Sigmoid colon (tissue), 7 donors: ENCODE data around the gene HNRNPLL. TPM values are rescaled to one million over a fixed set of nuclear protein-coding genes. Genes with fewer than 3 reads are reported as not detected.

Experiments used
- DNase-seq: peaks from one replicate; pipeline ENCODE4 v3.0.0-alpha.2; 2019
- H3K27ac ChIP-seq, 4 donors: fragments of 200-600 bp; sonication (generic); one replicate each; pipeline ENCODE4 v1.5.1; 2016 to 2019; ENCODE audit warnings: mild to moderate bottlenecking in 1 of 4
- H3K27me3 ChIP-seq, 3 donors: fragments of 200-600 bp; sonication (generic); one replicate each; pipeline ENCODE4 v1.5.1; 2019; ENCODE audit warnings: mild to moderate bottlenecking in 1 of 3
- H3K36me3 ChIP-seq, 4 donors: fragments of 200-600 bp; sonication (generic); one replicate each; pipeline ENCODE4 v1.5.1; 2016 to 2019
- H3K4me1 ChIP-seq, 4 donors: fragments of 200-600 bp; sonication (generic); one replicate each; pipeline ENCODE4 v1.5.1; 2017 to 2019
- H3K4me3 ChIP-seq, 4 donors: fragments of 200-600 bp; sonication (generic); one replicate each; pipeline ENCODE4 v1.5.1; 2017 to 2019; ENCODE audit warnings: mild to moderate bottlenecking in 2 of 4, moderate library complexity in 1 of 4
- H3K9me3 ChIP-seq, 4 donors: fragments of 200-600 bp in 3 of 4; sonication (generic) in 3 of 4; one replicate each; pipeline versions ENCODE4 v1.5.1 to v1.6.1; 2013 to 2019
- CTCF ChIP-seq, 4 experiments: fragments of 450-650 bp in 3 of 4; fragments of 200-600 bp in 1 of 4; IDR thresholded peaks; one replicate each; pipeline ENCODE4 v1.5.1; 2016 to 2019; ENCODE audit warnings: antibody characterized with exemption in 4 of 4, mild to moderate bottlenecking in 3 of 4, moderate library complexity in 2 of 4
- EP300 ChIP-seq, 4 donors: sonication (generic); formaldehyde crosslinking; IDR thresholded peaks; one replicate each; pipeline ENCODE4 v1.6.1; 2017; ENCODE audit warnings: antibody characterized with exemption in 4 of 4
- POLR2A ChIP-seq, 2 donors: fragments of 450-650 bp; IDR thresholded peaks; one replicate each; pipeline ENCODE4 v1.6.1; 2016; ENCODE audit warnings: antibody characterized with exemption in 2 of 2, mild to moderate bottlenecking in 2 of 2, moderate library complexity in 2 of 2
- POLR2AphosphoS5 ChIP-seq, 4 donors: sonication (generic); formaldehyde crosslinking; IDR thresholded peaks; one replicate each; pipeline ENCODE4 v1.6.1; 2017; ENCODE audit warnings: antibody characterized with exemption in 4 of 4
- WGBS, 2 donors: extraction: QIAGEN DNeasy Blood & Tissue Kit; methylation state at CpG; one replicate each; pipeline ENCODE4 v1.1.7; 2013; 5-methylcytosine and 5-hydroxymethylcytosine counted together
- intact Hi-C: fragments of 100-400 bp; cut with DNase I; formaldehyde crosslinking; loops from one replicate; pipeline ENCODE4 v1.15.1; 2023
- polyA plus RNA-seq, 3 donors: library from polyadenylated mRNA; stranded (reverse); fragments of 200-250 nt; gene quantifications; one replicate each; pipeline ENCODE4 v1.2.3, GENCODE V29; 2013
- total RNA-seq, 4 donors: library from RNA; depleted of rRNA; stranded (reverse); fragments of >200 nt; gene quantifications; one replicate each; pipeline ENCODE4 v1.1.0, GENCODE V29; 2016
- donor health status: healthy with polysubstance abuse.
- donor health status: Bipolar disorder and iron deficiency.
- donor health status: healthy.

Gene HNRNPLL
- total and polyA plus RNA-seq, 7 donors, result 16.1 to 82.0 (median 63.7) TPM

GRCh38 chr2:38627391-38627790 is 24.7 kb upstream of the HNRNPLL start:
- Histone ChIP-seq H3K4me3 (no peak overlapping the region), H3K4me1 (no peaks in the 10 kb centered on the region), H3K36me3 (no peaks in the 10 kb centered on the region), H3K9me3 (no peaks in the 10 kb centered on the region), H3K27ac (no peak overlapping the region), H3K27me3 (no peaks in the 10 kb centered on the region)
- intact Hi-C loops, result no loop called here
- TF ChIP-seq POLR2A (IDR thresholded peaks at IDR 0.05), result no peak
- no peak for TF ChIP-seq CTCF (IDR thresholded peaks at IDR 0.05)
- TF ChIP-seq POLR2AphosphoS5 (IDR thresholded peaks at IDR 0.05), result no peak
- no peak for TF ChIP-seq EP300 (IDR thresholded peaks at IDR 0.05)
- 60 to 80% methylated on average over 4 of the region's 4 CpGs for WGBS, 2 donors
- DNase-seq, result no peak

GRCh38 chr2:38626326-38627035 is 23.8 kb upstream of the HNRNPLL start:
- intact Hi-C loops, result no loop called here
- no peaks in the 10 kb centered on the region for H3K36me3 ChIP-seq
- TF ChIP-seq EP300 (IDR thresholded peaks at IDR 0.05) (no peak), POLR2AphosphoS5 (IDR thresholded peaks at IDR 0.05) (no peak)
- no peaks in the 10 kb centered on the region for H3K4me1 ChIP-seq
- WGBS, 2 donors, result 76 to 87% methylated on average over 7 of the region's 7 CpGs
- no peak overlapping the region for H3K27ac ChIP-seq
- no peaks in the 10 kb centered on the region for H3K27me3 ChIP-seq
- H3K4me3 ChIP-seq, result no peak overlapping the region
- H3K9me3 ChIP-seq, result no peaks in the 10 kb centered on the region
- DNase-seq, result no peak

GRCh38 chr2:38622210-38622609 is 19.5 kb upstream of the HNRNPLL start:
- TF ChIP-seq POLR2AphosphoS5 (IDR thresholded peaks at IDR 0.05), result no peak
- no peak for TF ChIP-seq EP300 (IDR thresholded peaks at IDR 0.05)
- TF ChIP-seq POLR2A (IDR thresholded peaks at IDR 0.05), result no peak
- no peak for DNase-seq
- H3K27me3 ChIP-seq, result no peaks in the 10 kb centered on the region
- intact Hi-C loops, result no loop called here
- H3K9me3 ChIP-seq, result no peaks in the 10 kb centered on the region
- H3K36me3 ChIP-seq, result no peaks in the 10 kb centered on the region
- H3K4me3 ChIP-seq, result no peak overlapping the region
- no peak overlapping the region for H3K27ac ChIP-seq
- peaks cover 0 to 16% (median 13%) of the 10 kb centered on the region in 4 donors for H3K4me1 ChIP-seq
- WGBS, 2 donors, result 62 to 87% methylated on average over 3 of the region's 3 CpGs

GRCh38 chr2:38621018-38621417 is 18.3 kb upstream of the HNRNPLL start:
- no peak for DNase-seq
- intact Hi-C loops, result no loop called here
- Histone ChIP-seq H3K4me1 (peaks cover 0 to 16% (median 13%) of the 10 kb centered on the region in 4 donors), H3K27me3 (no peaks in the 10 kb centered on the region), H3K9me3 (no peaks in the 10 kb centered on the region), H3K27ac (no peak overlapping the region), H3K4me3 (no peak overlapping the region), H3K36me3 (no peaks in the 10 kb centered on the region)
- TF ChIP-seq POLR2A (IDR thresholded peaks at IDR 0.05), result no peak
- no peak for TF ChIP-seq EP300 (IDR thresholded peaks at IDR 0.05)
- no peak for TF ChIP-seq POLR2AphosphoS5 (IDR thresholded peaks at IDR 0.05)
- no peak for TF ChIP-seq CTCF (IDR thresholded peaks at IDR 0.05)

- DNase-seq, result no peak
- Histone ChIP-seq H3K27ac (peak overlapping the region in 1 of 4 donors; percentile 37), H3K36me3 (no peaks in the 10 kb centered on the region), H3K4me1 (peaks cover 0 to 16% (median 13%) of the 10 kb centered on the region in 4 donors), H3K4me3 (no peak overlapping the region), H3K27me3 (no peaks in the 10 kb centered on the region), H3K9me3 (no peaks in the 10 kb centered on the region)
- WGBS, 2 donors, result 23 to 54% methylated on average over 7 of the region's 7 CpGs
- TF ChIP-seq EP300 (IDR thresholded peaks at IDR 0.05) (no peak), CTCF (IDR thresholded peaks at IDR 0.05) (no peak), POLR2A (IDR thresholded peaks at IDR 0.05) (no peak), POLR2AphosphoS5 (IDR thresholded peaks at IDR 0.05) (no peak)
- intact Hi-C loops, result no loop called here
These were observed 17.7 kb upstream of the HNRNPLL start for GRCh38 chr2:38620282-38620977.
